Measurements from ENCODE around the gene PPFIBP1.
A peak's percentile ranks its signal among the peaks of the same experiment; 100 is the strongest.

PPFIBP1 gene

GRCh38 chr12:27695556-27696292 is 171.7 kb downstream of the PPFIBP1 start:
- TF ChIP-seq CTCF (IDR thresholded peaks at IDR 0.05; ENCODE audit: low read depth, low read length, missing control alignments): no peak
- H3K27me3 ChIP-seq (replicated peaks): no peaks in the 10 kb centered on the region
- DNase-seq: no peak
- H3K4me3 ChIP-seq (ENCODE audit: low read depth, low read length): no peak overlapping the region
- H3K36me3 ChIP-seq (replicated peaks): peaks cover 56% of the 10 kb centered on the region
- H3K27ac ChIP-seq: no peak overlapping the region
- in situ Hi-C loops (cut with HindIII; ENCODE audit: low pct_ligation_motif_present, low sequenced_read_pairs): no loop called here

DNA sequence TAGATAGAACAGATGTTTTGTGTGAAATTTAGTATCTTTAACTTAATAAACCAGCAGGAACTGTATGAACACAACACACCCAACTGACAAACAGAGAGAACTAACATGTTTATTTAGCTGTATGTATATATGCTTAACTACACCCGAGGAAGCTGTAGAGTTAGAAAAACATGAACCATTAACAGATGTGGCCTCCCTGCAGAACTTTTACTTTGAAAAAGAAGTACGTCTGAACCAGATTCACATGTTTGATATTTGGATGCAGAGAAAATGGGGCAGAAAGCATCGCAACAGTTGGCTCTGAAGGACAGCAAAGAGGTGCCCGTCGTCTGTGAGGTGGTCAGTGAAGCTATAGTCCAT is 172.3 kb downstream of the PPFIBP1 start, which contains the start of gene REP15:
Gene REP15 (plus strand): TSS at position 155 of the 360 bp plus-strand sequence. CDS start 116 bp downstream, at position 271.
- H3K27ac ChIP-seq: no peak within 1 kb of the TSS
- no peak for DNase-seq
- H3K36me3 ChIP-seq (replicated peaks): peaks cover 51% of the 10 kb centered on the region
- H3K27me3 ChIP-seq (replicated peaks): no peaks in the 10 kb centered on the region
- no peak for TF ChIP-seq CTCF (IDR thresholded peaks at IDR 0.05; ENCODE audit: low read depth, low read length, missing control alignments)
- H3K4me3 ChIP-seq (ENCODE audit: low read depth, low read length): no peak within 1 kb of the TSS
- in situ Hi-C loops (cut with HindIII; ENCODE audit: low pct_ligation_motif_present, low sequenced_read_pairs): no loop called here

GRCh38 chr12:27696864-27697564 is 173.0 kb downstream of the PPFIBP1 start:
- Histone ChIP-seq H3K4me3 (ENCODE audit: low read depth, low read length) (no peak overlapping the region), H3K27ac (no peak overlapping the region), H3K27me3 (replicated peaks) (no peaks in the 10 kb centered on the region), H3K36me3 (replicated peaks) (peaks cover 44% of the 10 kb centered on the region)
- TF ChIP-seq CTCF (IDR thresholded peaks at IDR 0.05; ENCODE audit: low read depth, low read length, missing control alignments): no peak
- no peak for DNase-seq
- in situ Hi-C loops (cut with HindIII; ENCODE audit: low pct_ligation_motif_present, low sequenced_read_pairs): no loop called here

DNA sequence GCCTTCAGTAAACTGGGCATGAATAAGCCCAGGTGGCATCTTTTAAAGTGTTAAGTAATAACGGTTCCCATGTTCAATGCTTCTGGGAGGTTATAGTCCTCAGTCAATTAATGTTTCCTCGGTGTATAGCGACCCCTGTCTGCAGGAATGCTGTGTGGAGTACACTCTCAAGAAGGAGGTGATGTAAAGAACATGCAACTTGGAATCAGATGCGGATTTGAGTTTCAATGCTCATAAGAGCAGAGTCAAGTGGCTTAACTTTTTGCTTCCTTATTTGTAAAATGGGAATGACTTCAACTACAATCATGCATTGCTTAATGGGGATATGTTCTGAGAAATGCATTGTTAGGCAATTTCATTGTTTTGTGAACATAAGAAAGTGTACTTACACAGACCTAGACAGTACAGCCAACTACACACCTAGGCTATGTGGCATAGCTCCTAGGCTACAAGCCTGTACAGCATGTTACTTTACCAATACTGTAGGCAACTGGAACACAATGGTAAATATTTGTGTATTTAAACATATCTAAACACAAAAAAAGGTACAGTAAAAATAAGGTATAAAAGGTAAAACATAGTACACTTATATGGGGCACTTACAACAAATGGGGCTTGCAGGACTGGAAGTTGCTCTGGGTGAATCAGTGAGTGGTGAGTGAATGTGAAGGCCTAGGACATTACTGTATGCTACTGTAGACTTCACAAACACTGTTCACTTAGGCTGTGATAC is 179.9 kb downstream of the PPFIBP1 start:
- Histone ChIP-seq H3K36me3 (replicated peaks) (no peaks in the 10 kb centered on the region), H3K27ac (no peak overlapping the region), H3K27me3 (replicated peaks) (no peaks in the 10 kb centered on the region), H3K4me3 (ENCODE audit: low read depth, low read length) (no peak overlapping the region)
- peak; percentile 88 for DNase-seq
- TF ChIP-seq CTCF (IDR thresholded peaks at IDR 0.05; ENCODE audit: low read depth, low read length, missing control alignments): peak; percentile 89
- in situ Hi-C loops (cut with HindIII; ENCODE audit: low pct_ligation_motif_present, low sequenced_read_pairs): no loop called here

GRCh38 chr12:27705263-27705662 is 181.3 kb downstream of the PPFIBP1 start:
- in situ Hi-C loops (cut with HindIII; ENCODE audit: low pct_ligation_motif_present, low sequenced_read_pairs): no loop called here
- DNase-seq: no peak
- H3K4me3 ChIP-seq (ENCODE audit: low read depth, low read length): no peak overlapping the region
- H3K36me3 ChIP-seq (replicated peaks): no peaks in the 10 kb centered on the region
- H3K27ac ChIP-seq: no peak overlapping the region
- TF ChIP-seq CTCF (IDR thresholded peaks at IDR 0.05; ENCODE audit: low read depth, low read length, missing control alignments): no peak
- no peaks in the 10 kb centered on the region for H3K27me3 ChIP-seq (replicated peaks)

Measured in brain microvascular endothelial cell (primary cell).